Endothelial cell of umbilical vein (primary cell): ENCODE data around the gene LARGE1. TPM values are rescaled to one million over a fixed set of nuclear protein-coding genes. Genes with fewer than 3 reads are reported as not detected.

Source experiments
- BruUV-seq: library from RNA; stranded (reverse); fragments of 400-500 nt; replicated peaks from 2 replicates; lab custom pipeline; 2021; lab: Mats Ljungman, UMichigan
- CTCF ChIA-PET: fragments of 300-600, 350-600 bp; sonication (Branson Sonifier 250); formaldehyde crosslinking; loops from one replicate; lab custom pipeline; 2021; ENCODE audit warnings: antibody characterized with exemption, inconsistent platforms; lab: Charles Lee
- POLR2A ChIA-PET: fragments of 300-600, 350-600 bp; sonication (Branson Sonifier 250); formaldehyde crosslinking; loops from one replicate; lab custom pipeline; 2021; ENCODE audit warnings: antibody characterized with exemption, inconsistent platforms; lab: Charles Lee
- DNase-seq: peaks from one replicate; pipeline ENCODE4 v3.0.0-alpha.2; 2011; ENCODE audit warnings: low read depth, low spot score
- FAIRE-seq: peaks from 2 replicates; lab custom pipeline; 2011; peaks lifted over from hg19 to GRCh38; lab: Jason Lieb, UNC
- H2AFZ ChIP-seq: 2 replicates; pipeline ENCODE4 v1.6.0; 2012; ENCODE audit warnings: low read depth, low read length, control low read depth, inconsistent platforms
- H3K27ac ChIP-seq: 2 replicates; pipeline ENCODE4 v1.5.1; 2011; ENCODE audit warnings: low read depth, mild to moderate bottlenecking, control low read depth, low read length, moderate library complexity; ENCODE audit not compliant: insufficient read depth
- H3K27me3 ChIP-seq, 2 experiments: 2 replicates each; pipeline versions ENCODE4 v1.6.0 to v1.6.1; 2011; ENCODE audit warnings: low read length in 2 of 2, mixed read lengths in 1 of 2; ENCODE audit not compliant: control insufficient read depth in 2 of 2, insufficient read depth in 2 of 2
- H3K36me3 ChIP-seq, 2 experiments: 2 replicates in 1 of 2; 3 replicates in 1 of 2; pipeline ENCODE4 v1.5.1; 2011; ENCODE audit warnings: low read length in 2 of 2, mild to moderate bottlenecking in 1 of 2, moderate library complexity in 1 of 2; ENCODE audit not compliant: control insufficient read depth in 2 of 2, insufficient read depth in 2 of 2; ENCODE audit errors: extremely low read depth in 1 of 2
- H3K4me1 ChIP-seq: 3 replicates; pipeline ENCODE4 v1.5.1; 2011; ENCODE audit warnings: mild to moderate bottlenecking, low read length; ENCODE audit not compliant: control insufficient read depth, insufficient read depth; ENCODE audit errors: extremely low read depth
- H3K4me2 ChIP-seq: 2 replicates; pipeline ENCODE4 v1.6.1; 2011; ENCODE audit warnings: low read length, control low read depth, mixed read lengths; ENCODE audit not compliant: insufficient read depth
- H3K4me3 ChIP-seq, 3 experiments: fragments of 200-600 bp in 1 of 3; sonication (generic), shearing (Covaris generic) in 1 of 3; replicated peaks in 1 of 3; 2 replicates each; pipeline ENCODE4 v1.5.1; 2011 to 2016; ENCODE audit warnings: control low read depth in 3 of 3, low read length in 3 of 3, mild to moderate bottlenecking in 2 of 3, inconsistent platforms in 1 of 3, low read depth in 1 of 3, moderate library complexity in 1 of 3; ENCODE audit not compliant: insufficient read depth in 1 of 3
- H3K79me2 ChIP-seq: 2 replicates; pipeline ENCODE4 v1.6.0; 2012; ENCODE audit warnings: low read length, inconsistent platforms; ENCODE audit not compliant: control insufficient read depth, insufficient read depth
- H3K9ac ChIP-seq: replicated peaks from 2 replicates; pipeline ENCODE3; 2011; ENCODE audit warnings: low read length, control low read depth; ENCODE audit not compliant: insufficient read depth; ENCODE audit errors: extremely low read depth
- H3K9me1 ChIP-seq: replicated peaks from 3 replicates; pipeline ENCODE4 v1.6.0; 2011; ENCODE audit warnings: mild to moderate bottlenecking, low read length; ENCODE audit not compliant: control insufficient read depth, insufficient read depth; ENCODE audit errors: extremely low read depth
- H3K9me3 ChIP-seq: replicated peaks from 2 replicates; pipeline ENCODE4 v1.5.1; 2012; ENCODE audit warnings: low read length, inconsistent platforms; ENCODE audit not compliant: control insufficient read depth, insufficient read depth
- H4K20me1 ChIP-seq: replicated peaks from 2 replicates; pipeline ENCODE3; 2011; ENCODE audit warnings: mild to moderate bottlenecking, low read length; ENCODE audit not compliant: control insufficient read depth, insufficient read depth; ENCODE audit errors: extremely low read depth
- CTCF ChIP-seq, 2 donors: IDR thresholded peaks; 1 replicate in 1 of 2; 2 replicates in 1 of 2; pipeline ENCODE4 v1.5.1; 2011; ENCODE audit warnings: low read length in 2 of 2, mild to moderate bottlenecking in 2 of 2, moderate library complexity in 2 of 2, control low read depth in 1 of 2, inconsistent platforms in 1 of 2, low read depth in 1 of 2; ENCODE audit not compliant: insufficient read depth in 1 of 2; ENCODE audit errors: extremely low read depth in 1 of 2
- EZH2 ChIP-seq: IDR thresholded peaks from 2 replicates; pipeline ENCODE4 v1.6.1; 2012; ENCODE audit warnings: borderline replicate concordance, low read depth, mild to moderate bottlenecking, moderate library complexity, low read length, inconsistent platforms; ENCODE audit not compliant: severe bottlenecking
- FOS ChIP-seq: IDR thresholded peaks from 2 replicates; pipeline ENCODE4 v1.6.1; 2011; ENCODE audit warnings: mild to moderate bottlenecking, low read length, moderate library complexity, borderline replicate concordance; ENCODE audit not compliant: insufficient read depth
- GATA2 ChIP-seq: IDR thresholded peaks from 2 replicates; pipeline ENCODE4 v1.7.0; 2011; ENCODE audit warnings: low read depth, mild to moderate bottlenecking, moderate library complexity, mixed read lengths, low read length; ENCODE audit not compliant: insufficient read length, insufficient read depth
- JUN ChIP-seq: IDR thresholded peaks from 2 replicates; pipeline ENCODE4 v1.6.1; 2011; ENCODE audit warnings: borderline replicate concordance, low read depth; ENCODE audit not compliant: insufficient read length, insufficient read depth
- MAX ChIP-seq: IDR thresholded peaks from 2 replicates; pipeline ENCODE4 v1.6.1; 2011; ENCODE audit not compliant: insufficient read depth, insufficient read length
- MYC ChIP-seq: IDR thresholded peaks from one replicate; pipeline ENCODE4 v1.6.1; 2011; ENCODE audit warnings: mild to moderate bottlenecking, low read depth, low read length
- POLR2A ChIP-seq: IDR thresholded peaks from 2 replicates; pipeline ENCODE4 v1.6.1; 2012; ENCODE audit warnings: low read depth, mild to moderate bottlenecking, control low read depth, low read length
- POLR2AphosphoS5 ChIP-seq: IDR thresholded peaks from 2 replicates; pipeline ENCODE4 v1.6.1; 2012; ENCODE audit warnings: low read depth, mild to moderate bottlenecking, control low read depth, low read length, moderate library complexity; ENCODE audit not compliant: insufficient read depth
- dilution Hi-C: fragments of 300-500 bp; cut with MboI; formaldehyde crosslinking; loops from one replicate; pipeline ENCODE4 v1.15.0; 2019; ENCODE audit warnings: low sequenced_read_pairs; ENCODE audit not compliant: extremely low pct_ligation_motif_present
- intact Hi-C: fragments of 100-400 bp; cut with micrococcal nuclease; formaldehyde crosslinking; loops from one replicate; pipeline ENCODE4 v1.10.0; 2022
- polyA plus RNA-seq, 4 experiments: library from polyadenylated mRNA; depleted of rRNA in 3 of 4; stranded (reverse) in 3 of 4; unstranded in 1 of 4; fragments of >200 nt; gene quantifications; 2 replicates each; pipeline versions ENCODE4 v1.2.1 to v1.2.3, GENCODE V29; 2011 to 2012; ENCODE audit warnings: missing spikeins in 1 of 4
- total RNA-seq: library from RNA; stranded (reverse); gene quantifications from 2 replicates; pipeline ENCODE4 v1.2.3, GENCODE V29; 2021

The LARGE1 gene
- total and polyA plus RNA-seq, 2 donors (not counting 3 experiments of a cell fraction or from before 2014, with no cell fraction given), result 0.95 to 4.4 TPM

- ChIA-PET CTCF (no interaction called here), POLR2A (interaction anchor here (0.8 kb wide), 1 partner anchor 264 kb away, joined by 6 read pairs; no protein-coding TSS in a partner anchor)
- Histone ChIP-seq H3K9me3 (no peaks in the 10 kb centered on the region), H3K79me2 (no peaks in the 10 kb centered on the region), H3K4me1 (no peaks in the 10 kb centered on the region), H2AFZ (no peak overlapping the region), H3K36me3 (no peaks in the 10 kb centered on the region), H4K20me1 (no peaks in the 10 kb centered on the region), H3K27me3 (no peaks in the 10 kb centered on the region), H3K9me1 (no peaks in the 10 kb centered on the region), H3K27ac (no peak overlapping the region), H3K4me2 (no peak overlapping the region), H3K9ac (no peak overlapping the region), H3K4me3 (no peak overlapping the region)
- no peak for DNase-seq
- TF ChIP-seq POLR2A (no peak), CTCF (IDR thresholded peaks at IDR 0.05; ENCODE audit: extremely low read depth in 1 of 2, insufficient read depth in 1 of 2, low read depth in 1 of 2, low read length in 2 of 2) (no peak), GATA2 (no peak), FOS (no peak), POLR2AphosphoS5 (no peak), MYC (no peak), JUN (no peak), EZH2 (no peak), MAX (no peak)
- BruUV-seq, result no TSS peak
- intact Hi-C loops (no loop called here), dilution Hi-C loops (no loop called here)
- FAIRE-seq, result no peak
Measured at GRCh38 chr22:33786149-33786548, 134.1 kb downstream of the LARGE1 start.
